ENCODE results near the gene RAD51B. TPM values are rescaled to one million over a fixed set of nuclear protein-coding genes. Genes with fewer than 3 reads are reported as not detected.
A peak's percentile ranks its signal among the peaks of the same experiment; 100 is the strongest.

The RAD51B gene
- total RNA-seq, 4 donors from 2014 or later: 6.2 to 39.9 (median 12.9) TPM

DNA sequence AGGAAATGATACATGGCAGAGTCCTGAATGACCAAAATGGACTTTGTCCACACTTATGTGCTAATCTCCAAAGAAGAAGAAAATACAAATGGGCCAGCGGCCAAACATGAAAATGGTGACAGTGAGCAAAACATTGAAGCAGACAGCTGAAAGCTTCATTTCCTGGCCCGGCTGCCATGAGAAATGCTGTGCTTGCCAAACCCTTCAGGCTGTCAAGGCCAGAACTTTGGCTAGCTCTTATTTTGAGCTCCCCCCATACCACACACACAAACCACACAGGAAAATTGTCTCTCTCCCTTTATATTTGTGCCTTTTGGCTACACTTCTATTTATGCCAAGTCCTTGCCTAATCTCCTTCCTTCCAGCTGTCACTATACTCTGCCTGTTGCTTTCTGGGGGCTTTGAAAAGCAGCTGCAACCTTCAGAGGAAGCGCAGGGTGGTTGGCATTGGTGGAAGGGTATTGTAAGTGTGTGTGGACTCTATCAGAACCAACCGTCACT is 323.8 kb downstream of the RAD51B start:
- peaks cover 12 to 92% (median 35%) of the 10 kb centered on the region in 3 donors for H3K4me1 ChIP-seq
- WGBS, 2 donors: 27 to 36% methylated on average over 4 of the region's 4 CpGs
- peak overlapping the region; percentile 67 to 88 (median 82) for H3K27ac ChIP-seq
- TF ChIP-seq, protein P1, sequence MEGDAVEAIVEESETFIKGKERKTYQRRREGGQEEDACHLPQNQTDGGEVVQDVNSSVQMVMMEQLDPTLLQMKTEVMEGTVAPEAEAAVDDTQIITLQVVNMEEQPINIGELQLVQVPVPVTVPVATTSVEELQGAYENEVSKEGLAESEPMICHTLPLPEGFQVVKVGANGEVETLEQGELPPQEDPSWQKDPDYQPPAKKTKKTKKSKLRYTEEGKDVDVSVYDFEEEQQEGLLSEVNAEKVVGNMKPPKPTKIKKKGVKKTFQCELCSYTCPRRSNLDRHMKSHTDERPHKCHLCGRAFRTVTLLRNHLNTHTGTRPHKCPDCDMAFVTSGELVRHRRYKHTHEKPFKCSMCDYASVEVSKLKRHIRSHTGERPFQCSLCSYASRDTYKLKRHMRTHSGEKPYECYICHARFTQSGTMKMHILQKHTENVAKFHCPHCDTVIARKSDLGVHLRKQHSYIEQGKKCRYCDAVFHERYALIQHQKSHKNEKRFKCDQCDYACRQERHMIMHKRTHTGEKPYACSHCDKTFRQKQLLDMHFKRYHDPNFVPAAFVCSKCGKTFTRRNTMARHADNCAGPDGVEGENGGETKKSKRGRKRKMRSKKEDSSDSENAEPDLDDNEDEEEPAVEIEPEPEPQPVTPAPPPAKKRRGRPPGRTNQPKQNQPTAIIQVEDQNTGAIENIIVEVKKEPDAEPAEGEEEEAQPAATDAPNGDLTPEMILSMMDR (IDR thresholded peaks at IDR 0.05): no peak
- TF ChIP-seq POLR2A (IDR thresholded peaks at IDR 0.05): no peak
- peaks cover 0 to 1% (median 0%) of the 10 kb centered on the region in 3 donors for H3K9me3 ChIP-seq
- no peak for DNase-seq
- intact Hi-C loops (cut with DNase I): loop anchor here (10.0 kb wide), 1 partner anchor 199 kb away; no protein-coding TSS in a partner anchor
- no peak overlapping the region for H3K4me3 ChIP-seq
- H3K36me3 ChIP-seq: no peaks in the 10 kb centered on the region
- H3K27me3 ChIP-seq: no peaks in the 10 kb centered on the region

- DNase-seq: no peak
- Histone ChIP-seq H3K9me3 (peaks cover 0 to 3% (median 0%) of the 10 kb centered on the region in 3 donors), H3K27ac (peak overlapping the region; percentile 67 to 88 (median 82)), H3K36me3 (no peaks in the 10 kb centered on the region), H3K27me3 (no peaks in the 10 kb centered on the region), H3K4me1 (peaks cover 12 to 84% (median 34%) of the 10 kb centered on the region in 3 donors), H3K4me3 (no peak overlapping the region)
- WGBS, 2 donors: 52 to 68% methylated on average over 2 to 3 of the region's 3 CpGs
- intact Hi-C loops (cut with DNase I): loop anchor here (10.0 kb wide), 1 partner anchor 199 kb away; no protein-coding TSS in a partner anchor
- TF ChIP-seq POLR2A (IDR thresholded peaks at IDR 0.05): no peak
- TF ChIP-seq, protein P1 (IDR thresholded peaks at IDR 0.05): no peak
These were observed 324.6 kb downstream of the RAD51B start for GRCh38 chr14:68144051-68144681.

DNA sequence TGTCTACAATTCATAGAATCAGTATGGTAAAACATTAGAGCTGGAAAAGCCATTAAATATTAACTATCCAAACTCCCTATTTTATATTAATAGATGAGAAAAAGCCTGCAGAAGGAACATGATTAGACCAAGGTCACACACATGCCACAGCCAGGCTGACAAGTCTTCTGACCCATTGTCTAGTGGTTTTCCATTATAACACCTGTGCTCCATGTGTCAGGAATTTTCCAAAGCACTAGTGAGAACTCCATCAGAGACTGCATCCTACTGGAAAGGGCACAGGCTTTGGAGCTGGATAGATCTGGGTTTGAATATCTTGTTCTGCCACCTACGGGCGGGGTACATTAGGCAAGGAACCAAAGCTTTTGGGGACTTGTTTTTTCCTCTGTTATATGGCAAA is 325.5 kb downstream of the RAD51B start:
- 75 to 88% methylated on average over 2 of the region's 2 CpGs for WGBS, 2 donors
- intact Hi-C loops (cut with DNase I): loop anchor here (10.0 kb wide), 1 partner anchor 200 kb away; no protein-coding TSS in a partner anchor
- no peak for DNase-seq

GRCh38 chr14:68145539-68145938 is 326.0 kb downstream of the RAD51B start:
- Histone ChIP-seq H3K27me3 (no peaks in the 10 kb centered on the region), H3K36me3 (no peaks in the 10 kb centered on the region), H3K4me1 (peaks cover 5 to 71% (median 24%) of the 10 kb centered on the region in 3 donors), H3K9me3 (peaks cover 0 to 3% (median 0%) of the 10 kb centered on the region in 3 donors), H3K4me3 (no peak overlapping the region), H3K27ac (peak overlapping the region in 3 of 4 donors; percentile 77 to 83 (median 82))
- DNase-seq: no peak
- intact Hi-C loops (cut with DNase I): loop anchor here (10.0 kb wide), 1 partner anchor 201 kb away; no protein-coding TSS in a partner anchor
- TF ChIP-seq, protein P1 (IDR thresholded peaks at IDR 0.05): no peak
- no peak for TF ChIP-seq POLR2A (IDR thresholded peaks at IDR 0.05)

More for the DNA sequence above, 325.5 kb downstream of the RAD51B start:
- H3K27me3 ChIP-seq: no peaks in the 10 kb centered on the region
- H3K36me3 ChIP-seq: no peaks in the 10 kb centered on the region
- H3K4me3 ChIP-seq: no peak overlapping the region
- peaks cover 6 to 76% (median 28%) of the 10 kb centered on the region in 3 donors for H3K4me1 ChIP-seq
- H3K27ac ChIP-seq: peak overlapping the region; percentile 67 to 83 (median 80)
- TF ChIP-seq POLR2A (IDR thresholded peaks at IDR 0.05): no peak
- TF ChIP-seq, protein P1 (IDR thresholded peaks at IDR 0.05): no peak
- peaks cover 0 to 3% (median 0%) of the 10 kb centered on the region in 3 donors for H3K9me3 ChIP-seq

GRCh38 chr14:68146818-68147217 is 327.2 kb downstream of the RAD51B start:
- intact Hi-C loops (cut with DNase I): loop anchor here (10.0 kb wide), 1 partner anchor 202 kb away; no protein-coding TSS in a partner anchor
- Histone ChIP-seq H3K27ac (peak overlapping the region; percentile 8 to 83 (median 80)), H3K4me3 (no peak overlapping the region), H3K27me3 (no peaks in the 10 kb centered on the region), H3K4me1 (peaks cover 0 to 58% (median 20%) of the 10 kb centered on the region in 3 donors), H3K9me3 (peaks cover 0 to 3% (median 0%) of the 10 kb centered on the region in 3 donors), H3K36me3 (no peaks in the 10 kb centered on the region)
- 33 to 40% methylated on average over 3 of the region's 3 CpGs for WGBS, 2 donors
- TF ChIP-seq POLR2A (IDR thresholded peaks at IDR 0.05): no peak
- TF ChIP-seq, protein P1 (IDR thresholded peaks at IDR 0.05): no peak
- no peak for DNase-seq
